SK-N-SH (cell line): ENCODE results near the gene HSPA1L.
A peak's percentile ranks its signal among the peaks of the same experiment; 100 is the strongest.

Source experiments
- CTCF ChIP-seq: fragments of 200-600 bp; sonication (generic); IDR thresholded peaks from 2 replicates; pipeline ENCODE4 v1.6.1; 2017; ENCODE audit warnings: antibody characterized with exemption, mild to moderate bottlenecking, moderate library complexity
- EP300 ChIP-seq, 2 experiments: IDR thresholded peaks; 2 replicates each; pipeline versions ENCODE4 v1.4.0 to v1.6.1; 2012; ENCODE audit warnings: borderline replicate concordance in 1 of 2, low read depth in 1 of 2, low read length in 1 of 2
- EZH2phosphoT487 ChIP-seq: fragments of 200-600 bp; sonication (generic); IDR thresholded peaks from 2 replicates; pipeline ENCODE4 v1.6.1; 2017; ENCODE audit warnings: low read depth, mixed run types, mild to moderate bottlenecking, antibody characterized with exemption, moderate library complexity, borderline replicate concordance
- FOXJ3 ChIP-seq: sonication (generic); formaldehyde crosslinking; IDR thresholded peaks from 2 replicates; pipeline ENCODE4 v1.5.1; 2020; ENCODE audit warnings: mild to moderate bottlenecking, missing genetic modification reagents
- JUND ChIP-seq: IDR thresholded peaks from 2 replicates; pipeline ENCODE4 v1.4.0; 2012
- NRF1 ChIP-seq: IDR thresholded peaks from 2 replicates; pipeline ENCODE4 v1.6.1; 2012; ENCODE audit warnings: low read depth, mild to moderate bottlenecking, low read length
- POLR2AphosphoS5 ChIP-seq: IDR thresholded peaks from 2 replicates; pipeline ENCODE4 v1.6.1; 2012; ENCODE audit warnings: low read depth, low read length
- RCOR1 ChIP-seq: fragments of 150-350 bp; IDR thresholded peaks from 2 replicates; pipeline ENCODE4 v1.6.1; 2017; ENCODE audit warnings: antibody characterized with exemption, low read length
- REST ChIP-seq: IDR thresholded peaks from 2 replicates; pipeline ENCODE4 v1.6.1; 2012; ENCODE audit warnings: mild to moderate bottlenecking, low read depth, low read length, moderate library complexity
- SMC3 ChIP-seq: IDR thresholded peaks from 2 replicates; pipeline ENCODE4 v1.6.1; 2012; ENCODE audit warnings: low read depth, low read length, improper control_type of control experiment
- TAF1 ChIP-seq: IDR thresholded peaks from 2 replicates; pipeline ENCODE4 v1.6.1; 2012; ENCODE audit warnings: low read depth, mild to moderate bottlenecking, low read length, moderate library complexity, borderline replicate concordance
- TEAD4 ChIP-seq: IDR thresholded peaks from 2 replicates; pipeline ENCODE4 v1.4.0; 2012; ENCODE audit warnings: mild to moderate bottlenecking, borderline replicate concordance; ENCODE audit not compliant: insufficient read depth
- USF1 ChIP-seq: IDR thresholded peaks from 2 replicates; pipeline ENCODE4 v1.4.0; 2012; ENCODE audit warnings: low read depth, borderline replicate concordance
- USF2 ChIP-seq: fragments of 150-350 bp; IDR thresholded peaks from 2 replicates; pipeline ENCODE4 v1.6.1; 2017; ENCODE audit warnings: antibody characterized with exemption, low read length, low read depth, borderline replicate concordance

GRCh38 chr6:31821301-31822035 is 6.4 kb upstream of the HSPA1L start:
- TF ChIP-seq CTCF: no peak
- TF ChIP-seq JUND: no peak
- TF ChIP-seq TEAD4: no peak
- no peak for TF ChIP-seq EP300 (IDR thresholded peaks at IDR 0.05; ENCODE audit: borderline replicate concordance in 1 of 2, low read depth in 1 of 2, low read length in 1 of 2)
- no peak for TF ChIP-seq EZH2phosphoT487
- TF ChIP-seq FOXJ3: no peak
- no peak for TF ChIP-seq USF1
- 0 out of 2 replicates have a peak, but pooled peaks have one; percentile 15 for TF ChIP-seq NRF1
- no peak for TF ChIP-seq SMC3
- TF ChIP-seq TAF1: 0 out of 2 replicates have a peak, but pooled peaks have one; percentile 42
- TF ChIP-seq RCOR1: no peak
- TF ChIP-seq REST: no peak
- no peak; the same call in 1 of the 2 replicates for TF ChIP-seq POLR2AphosphoS5
- no peak for TF ChIP-seq USF2
